Fibroblast of lung (primary cell): Measurements from ENCODE around the gene DNASE2B. TPM values are rescaled to one million over a fixed set of nuclear protein-coding genes. Genes with fewer than 3 reads are reported as not detected.

ENCODE experiments used
- DNase-seq, 2 donors: peaks; one replicate each; pipeline versions ENCODE4 v3.0.0 to v3.0.0-alpha.2; 2010; ENCODE audit warnings: low read depth in 2 of 2
- H2AFZ ChIP-seq: 2 replicates; pipeline ENCODE4 v1.5.1; 2012; ENCODE audit warnings: low read length, control low read depth, inconsistent platforms
- H3K27ac ChIP-seq: 2 replicates; pipeline ENCODE4 v1.5.1; 2011; ENCODE audit warnings: low read length, control low read depth; ENCODE audit not compliant: insufficient read depth
- H3K27me3 ChIP-seq: 2 replicates; pipeline ENCODE4 v1.5.1; 2011; ENCODE audit warnings: mild to moderate bottlenecking, low read length; ENCODE audit not compliant: control insufficient read depth, insufficient read depth
- H3K36me3 ChIP-seq: 2 replicates; pipeline ENCODE4 v1.5.1; 2011; ENCODE audit warnings: low read length; ENCODE audit not compliant: control insufficient read depth, insufficient read depth
- H3K4me1 ChIP-seq: 2 replicates; pipeline ENCODE4 v1.5.1; 2011; ENCODE audit warnings: low read length; ENCODE audit not compliant: control insufficient read depth, insufficient read depth; ENCODE audit errors: extremely low read depth
- H3K4me2 ChIP-seq: 2 replicates; pipeline ENCODE4 v1.5.1; 2011; ENCODE audit warnings: low read length, control low read depth; ENCODE audit not compliant: insufficient read depth; ENCODE audit errors: extremely low read depth
- H3K4me3 ChIP-seq, 4 experiments: fragments of 200-600 bp in 1 of 4; sonication (generic) in 1 of 4; replicated peaks in 1 of 4; 2 replicates each; pipeline ENCODE4 v1.5.1; 2011 to 2016; ENCODE audit warnings: low read length in 4 of 4, low read depth in 3 of 4, mild to moderate bottlenecking in 3 of 4, control low read depth in 2 of 4, inconsistent platforms in 1 of 4, mixed read lengths in 1 of 4; ENCODE audit not compliant: insufficient read depth in 1 of 4; ENCODE audit errors: control extremely low read depth in 1 of 4
- H3K79me2 ChIP-seq: 2 replicates; pipeline ENCODE4 v1.5.1; 2012; ENCODE audit warnings: mild to moderate bottlenecking, low read length, inconsistent platforms; ENCODE audit not compliant: control insufficient read depth, insufficient read depth
- H3K9ac ChIP-seq: 2 replicates; pipeline ENCODE4 v1.5.1; 2011; ENCODE audit warnings: mild to moderate bottlenecking, low read length, control low read depth; ENCODE audit not compliant: insufficient read depth
- H3K9me3 ChIP-seq: 2 replicates; pipeline ENCODE4 v1.5.1; 2012; ENCODE audit warnings: low read depth, low read length; ENCODE audit not compliant: control insufficient read depth, insufficient read depth
- H4K20me1 ChIP-seq: 2 replicates; pipeline ENCODE4 v1.5.1; 2011; ENCODE audit warnings: low read length; ENCODE audit not compliant: control insufficient read depth, insufficient read depth; ENCODE audit errors: extremely low read depth
- CTCF ChIP-seq, 2 donors: IDR thresholded peaks in 1 of 2; conservative IDR thresholded peaks in 1 of 2; 1 replicate in 1 of 2; 2 replicates in 1 of 2; pipeline ENCODE4 v1.5.1; 2011 to 2012; ENCODE audit warnings: low read length in 2 of 2, control low read depth in 1 of 2, inconsistent platforms in 1 of 2, low read depth in 1 of 2, mild to moderate bottlenecking in 1 of 2
- EZH2 ChIP-seq: IDR thresholded peaks from 2 replicates; pipeline ENCODE4 v1.5.1; 2012; ENCODE audit warnings: low read length, control low read depth, mild to moderate bottlenecking; ENCODE audit errors: missing control alignments
- polyA plus RNA-seq, 2 donors: library from polyadenylated mRNA; depleted of rRNA in 1 of 2; stranded (reverse) in 1 of 2; unstranded in 1 of 2; fragments of >200 nt; gene quantifications; 2 replicates each; pipeline ENCODE4 v1.2.1, GENCODE V29; 2011 to 2012; ENCODE audit warnings: missing spikeins in 1 of 2
- total RNA-seq: library from RNA; depleted of rRNA; stranded (reverse); fragments of >200 nt; gene quantifications from 2 replicates; pipeline ENCODE4 v1.2.1, GENCODE V29; 2014

DNASE2B gene
- total and polyA plus RNA-seq, 2 donors (not counting 1 experiment from before 2014, with no cell fraction given) = not detected

GRCh38 chr1:84379917-84380180 lies 18.4 kb upstream of the DNASE2B start:
- Histone ChIP-seq H3K9ac (no peak overlapping the region), H3K27ac (no peak overlapping the region), H4K20me1 (no peaks in the 10 kb centered on the region), H2AFZ (no peak overlapping the region), H3K4me3 (no peak overlapping the region), H3K9me3 (no peaks in the 10 kb centered on the region), H3K4me1 (peaks cover 20% of the 10 kb centered on the region), H3K27me3 (no peaks in the 10 kb centered on the region), H3K4me2 (no peak overlapping the region), H3K36me3 (no peaks in the 10 kb centered on the region), H3K79me2 (no peaks in the 10 kb centered on the region)
- TF ChIP-seq CTCF (conservative IDR thresholded peaks at IDR 0.05 in 1 of 2, IDR thresholded peaks at IDR 0.05 in 1 of 2; ENCODE audit: low read depth in 1 of 2, low read length in 2 of 2) = no peak
- TF ChIP-seq EZH2 = no peak
- no peak for DNase-seq

- H3K4me2 ChIP-seq = no peak overlapping the region
These were observed 16.2 kb upstream of the DNASE2B start for GRCh38 chr1:84382127-84382526.

GRCh38 chr1:84385347-84385746 lies 12.9 kb upstream of the DNASE2B start:
- Histone ChIP-seq H3K9me3 (no peaks in the 10 kb centered on the region), H3K4me2 (no peak overlapping the region), H3K27me3 (no peaks in the 10 kb centered on the region), H3K4me3 (no peak overlapping the region), H3K79me2 (no peaks in the 10 kb centered on the region), H3K36me3 (no peaks in the 10 kb centered on the region), H3K9ac (no peak overlapping the region), H2AFZ (no peak overlapping the region), H4K20me1 (no peaks in the 10 kb centered on the region), H3K4me1 (no peaks in the 10 kb centered on the region), H3K27ac (no peak overlapping the region)
- no peak for TF ChIP-seq CTCF (conservative IDR thresholded peaks at IDR 0.05 in 1 of 2, IDR thresholded peaks at IDR 0.05 in 1 of 2; ENCODE audit: low read depth in 1 of 2, low read length in 2 of 2)
- TF ChIP-seq EZH2 = no peak
- no peak for DNase-seq

More at GRCh38 chr1:84382127-84382526, 16.2 kb upstream of the DNASE2B start:
- Histone ChIP-seq H3K9me3 (no peaks in the 10 kb centered on the region), H3K27me3 (no peaks in the 10 kb centered on the region), H3K27ac (no peak overlapping the region), H2AFZ (no peak overlapping the region), H4K20me1 (no peaks in the 10 kb centered on the region), H3K4me1 (peaks cover 14% of the 10 kb centered on the region), H3K9ac (no peak overlapping the region), H3K36me3 (no peaks in the 10 kb centered on the region), H3K79me2 (no peaks in the 10 kb centered on the region), H3K4me3 (no peak overlapping the region)
- no peak for TF ChIP-seq CTCF (conservative IDR thresholded peaks at IDR 0.05 in 1 of 2, IDR thresholded peaks at IDR 0.05 in 1 of 2; ENCODE audit: low read depth in 1 of 2, low read length in 2 of 2)
- TF ChIP-seq EZH2 = no peak
- no peak for DNase-seq
